ENCODE results near the gene TTC7B.
"Not testable (repeated sequence)": the region's sequence is repeated elsewhere in the genome, so short reads cannot be mapped to it uniquely, and the experiment has no call there.

The TTC7B gene

GRCh38 chr14:90830931-90831701 is 14.9 kb upstream of the TTC7B start:
- DNase-seq (ENCODE audit: low read depth) = no peak

- DNase-seq (ENCODE audit: low read depth) = no peak
Measured at GRCh38 chr14:90829677-90830076, 13.4 kb upstream of the TTC7B start.

- no peak for DNase-seq (ENCODE audit: low read depth)
Measured at GRCh38 chr14:90828642-90829487, 12.6 kb upstream of the TTC7B start.

GRCh38 chr14:90827919-90828610 is 11.8 kb upstream of the TTC7B start:
- DNase-seq (ENCODE audit: low read depth) = peak; percentile 83

- DNase-seq (ENCODE audit: low read depth) = not testable (repeated sequence)
Measured at GRCh38 chr14:90823542-90823941, 7.3 kb upstream of the TTC7B start.

GRCh38 chr14:90820958-90821357 is 4.7 kb upstream of the TTC7B start:
- peak; percentile 74 for DNase-seq (ENCODE audit: low read depth)

- no peak for DNase-seq (ENCODE audit: low read depth)
Measured at GRCh38 chr14:90819734-90820393, 3.6 kb upstream of the TTC7B start.

GRCh38 chr14:90818715-90819114 is 2.5 kb upstream of the TTC7B start:
- DNase-seq (ENCODE audit: low read depth) = no peak

GRCh38 chr14:90816681-90817436 is 629 bp upstream of the TTC7B start:
- no peak for DNase-seq (ENCODE audit: low read depth)

GRCh38 chr14:90815572-90815821 is 733 bp downstream of the TTC7B start:
- no peak for DNase-seq (ENCODE audit: low read depth)

- DNase-seq (ENCODE audit: low read depth) = no peak
Measured at GRCh38 chr14:90814806-90815571, 1.2 kb downstream of the TTC7B start.

GRCh38 chr14:90813442-90813841 is 2.8 kb downstream of the TTC7B start:
- DNase-seq (ENCODE audit: low read depth) = no peak

GRCh38 chr14:90812109-90812508 is 4.1 kb downstream of the TTC7B start:
- DNase-seq (ENCODE audit: low read depth) = no peak

GRCh38 chr14:90811641-90812040 is 4.6 kb downstream of the TTC7B start:
- no peak for DNase-seq (ENCODE audit: low read depth)

GRCh38 chr14:90810806-90811205 is 5.4 kb downstream of the TTC7B start:
- no peak for DNase-seq (ENCODE audit: low read depth)

GRCh38 chr14:90809530-90810312 is 6.5 kb downstream of the TTC7B start:
- no peak for DNase-seq (ENCODE audit: low read depth)

- DNase-seq (ENCODE audit: low read depth) = no peak
Measured at GRCh38 chr14:90808759-90809529, 7.3 kb downstream of the TTC7B start.

GRCh38 chr14:90807060-90807459 is 9.2 kb downstream of the TTC7B start:
- DNase-seq (ENCODE audit: low read depth) = no peak

Data from stimulated activated CD8-positive, alpha-beta memory T cell treated with anti-CD3 and anti-CD28 coated beads, Interleukin-4, amount 100 ng/mL, for 24 hours (primary cell).